ENCODE results near the gene SERINC4. TPM values are rescaled to one million over a fixed set of nuclear protein-coding genes. Genes with fewer than 3 reads are reported as not detected.
A peak's percentile ranks its signal among the peaks of the same experiment; 100 is the strongest.

The SERINC4 gene
- total RNA-seq, 1 experiment from 2014 or later: 0.11 TPM

DNA sequence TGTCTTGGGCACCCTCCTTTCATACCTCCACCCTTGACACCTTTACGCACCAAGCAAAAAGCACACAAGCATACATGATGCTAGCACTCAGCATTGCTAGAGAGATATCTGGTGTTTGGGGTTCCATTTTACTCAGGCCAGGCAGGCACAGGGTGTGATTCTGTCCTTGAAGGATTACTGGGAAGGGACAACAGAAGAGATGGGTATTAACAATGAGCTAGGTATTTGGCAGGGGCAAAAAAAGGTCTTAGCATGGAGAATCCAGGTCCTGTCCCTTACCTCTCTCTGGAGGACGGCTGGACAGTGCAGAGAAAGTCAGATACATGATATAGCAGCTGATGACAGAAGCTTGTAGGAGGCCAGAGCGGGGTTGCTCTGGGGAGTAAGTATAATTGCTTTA lies 3.5 kb downstream of the SERINC4 start:
- no peak for DNase-seq (ENCODE audit: low read depth)

DNA sequence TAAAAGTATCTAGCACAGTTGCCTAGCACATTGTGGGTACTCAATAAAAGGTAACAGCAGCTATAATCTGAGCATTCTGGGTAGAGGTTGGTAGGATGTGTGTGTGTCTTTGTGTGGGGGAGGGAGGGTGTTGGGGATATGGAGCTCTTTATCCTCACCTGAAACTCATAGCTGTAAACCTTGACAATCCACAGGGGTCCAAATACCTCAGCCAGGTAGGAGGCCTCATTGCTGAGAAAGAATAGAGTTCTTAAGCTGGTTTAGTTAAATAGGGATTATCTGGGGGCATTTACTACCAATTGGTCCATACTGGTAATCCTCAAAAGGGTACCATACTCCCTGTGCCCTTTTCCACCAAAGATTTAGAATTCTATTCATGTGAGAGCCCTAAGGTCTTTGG lies 4.0 kb downstream of the SERINC4 start:
- DNase-seq (ENCODE audit: low read depth): no peak

DNA sequence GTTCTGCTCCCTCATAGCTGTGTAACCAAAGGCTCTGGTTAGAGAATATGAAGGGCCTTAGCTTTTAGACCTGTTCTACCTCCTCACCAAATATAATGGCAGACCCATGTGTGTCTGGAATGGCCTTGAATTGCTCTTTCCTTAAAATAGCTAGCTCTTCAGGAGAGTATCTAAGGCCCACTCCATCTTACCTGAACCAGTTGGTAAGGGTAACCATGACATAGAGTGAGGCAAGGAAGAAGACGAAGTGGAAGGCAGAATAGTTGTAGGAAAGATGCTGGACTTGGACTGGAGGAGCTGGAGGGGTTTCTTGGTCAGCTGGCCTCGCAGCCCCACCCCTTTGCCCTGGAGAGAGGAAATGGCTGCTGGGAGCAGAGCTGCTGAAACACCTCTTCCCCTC lies 4.8 kb downstream of the SERINC4 start:
- no peak for DNase-seq (ENCODE audit: low read depth)

DNA sequence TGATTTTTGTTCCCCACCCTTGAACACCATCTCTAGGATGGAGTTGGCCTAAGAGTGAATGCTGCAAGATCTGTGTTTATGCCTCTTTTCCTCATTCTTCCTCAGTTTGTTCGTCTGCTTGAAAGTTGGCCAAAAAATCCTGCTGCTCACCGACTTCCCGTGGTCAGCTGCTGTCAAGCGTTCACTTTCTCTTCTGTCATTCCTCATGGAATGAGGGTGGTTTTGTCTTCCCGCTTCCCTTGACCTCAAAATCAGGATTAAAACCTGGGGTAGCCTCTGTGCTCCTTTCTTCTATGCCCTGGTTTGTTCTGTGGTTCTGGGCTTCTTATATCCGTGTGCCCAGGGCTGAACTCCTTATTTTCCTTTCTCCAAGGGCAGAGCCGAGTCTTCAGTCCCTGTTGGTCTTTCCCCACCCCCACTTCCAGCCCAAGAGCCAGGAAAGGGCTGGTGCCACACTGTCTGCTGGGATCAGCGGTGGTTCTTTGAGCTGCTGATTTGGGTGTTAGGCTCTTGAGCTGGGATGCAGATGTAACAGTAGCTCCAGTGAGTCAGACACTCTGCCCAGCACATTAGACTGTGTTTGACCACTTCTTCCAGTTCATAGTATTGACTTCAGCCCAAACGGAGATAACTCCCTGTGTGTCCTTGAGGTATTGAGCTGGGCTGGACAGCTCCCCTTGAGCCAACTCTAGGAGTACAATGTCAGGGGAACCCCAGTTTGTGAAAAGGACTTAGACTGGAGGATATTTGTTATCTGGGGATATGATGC lies 5.6 kb downstream of the SERINC4 start:
- DNase-seq (ENCODE audit: low read depth): peak; percentile 15

DNA sequence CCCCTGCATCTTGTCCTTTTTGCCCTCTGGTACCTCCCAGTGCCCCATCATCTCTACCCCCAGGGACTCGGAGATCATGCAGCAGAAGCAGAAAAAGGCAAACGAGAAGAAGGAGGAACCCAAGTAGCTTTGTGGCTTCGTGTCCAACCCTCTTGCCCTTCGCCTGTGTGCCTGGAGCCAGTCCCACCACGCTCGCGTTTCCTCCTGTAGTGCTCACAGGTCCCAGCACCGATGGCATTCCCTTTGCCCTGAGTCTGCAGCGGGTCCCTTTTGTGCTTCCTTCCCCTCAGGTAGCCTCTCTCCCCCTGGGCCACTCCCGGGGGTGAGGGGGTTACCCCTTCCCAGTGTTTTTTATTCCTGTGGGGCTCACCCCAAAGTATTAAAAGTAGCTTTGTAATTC lies 6.4 kb downstream of the SERINC4 start:
- no peak for DNase-seq (ENCODE audit: low read depth)

DNA sequence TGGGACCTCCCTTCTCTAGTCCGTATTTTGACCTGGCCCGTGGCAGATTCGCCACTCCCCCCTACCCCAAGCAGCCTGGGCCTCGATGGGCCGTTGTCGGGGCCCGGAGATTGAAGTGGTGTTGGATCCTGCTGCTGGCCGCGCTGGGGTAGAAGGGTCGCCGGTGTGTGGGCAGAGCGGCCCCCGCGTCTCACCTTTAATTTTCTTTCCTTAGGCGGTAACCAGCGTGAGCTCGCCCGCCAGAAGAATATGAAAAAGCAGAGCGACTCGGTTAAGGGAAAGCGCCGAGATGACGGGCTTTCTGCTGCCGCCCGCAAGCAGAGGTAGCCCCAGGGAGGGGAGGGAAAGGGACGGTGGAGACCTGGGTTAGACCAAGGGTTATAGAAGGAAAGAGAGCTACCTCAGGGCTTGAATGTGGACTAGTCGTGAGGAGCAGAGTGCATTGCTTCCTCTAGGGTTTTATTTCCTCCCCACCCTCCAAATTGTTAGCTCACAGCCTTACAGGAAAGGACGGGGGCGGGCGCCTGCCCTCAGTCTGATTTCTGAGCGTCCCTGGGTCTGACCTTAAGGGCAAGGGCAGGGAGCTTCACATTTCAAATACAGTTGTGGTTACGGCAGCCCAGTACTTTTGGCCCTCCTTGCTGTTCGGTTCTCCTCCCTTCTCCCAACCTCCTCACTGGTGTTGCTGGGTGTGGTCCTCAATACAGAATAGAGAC lies 7.1 kb downstream of the SERINC4 start:
- DNase-seq (ENCODE audit: low read depth): peak; percentile 21

DNA sequence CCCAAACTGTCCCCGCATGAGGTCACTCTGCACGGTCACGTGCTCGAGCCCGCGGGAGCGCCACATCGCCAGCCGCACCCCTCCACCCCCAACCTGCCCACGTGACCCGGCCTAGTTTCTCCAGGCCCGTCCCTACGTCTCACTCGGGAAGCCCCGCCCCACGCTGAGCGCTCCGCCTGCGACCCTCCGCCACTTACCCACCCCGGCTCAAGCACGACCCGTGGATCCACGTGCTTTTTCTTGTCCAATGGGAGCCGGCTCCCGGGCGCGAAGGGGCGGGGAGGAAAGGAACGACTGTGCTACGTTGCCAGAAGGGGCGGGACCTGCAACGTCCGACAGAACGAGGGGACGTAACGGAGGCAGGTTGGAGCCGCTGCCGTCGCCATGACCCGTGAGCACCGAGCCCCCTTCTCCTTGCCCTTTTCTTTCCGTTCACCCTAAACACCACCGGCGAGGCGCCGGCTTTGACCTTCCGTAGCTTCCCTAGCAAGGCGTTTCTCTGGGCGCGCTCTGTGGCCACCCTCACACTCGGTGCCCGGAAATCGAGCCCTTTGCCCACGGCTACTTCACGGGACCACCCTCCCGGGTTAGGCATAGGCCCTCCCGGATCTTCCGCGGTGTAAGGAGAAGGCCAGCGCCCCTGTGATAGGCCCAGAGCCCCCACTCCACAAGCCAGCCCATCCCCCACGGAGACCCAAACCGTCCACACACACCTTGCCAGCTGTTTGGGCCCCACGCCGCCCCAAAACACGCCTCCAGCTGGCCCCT lies 7.8 kb downstream of the SERINC4 start, which contains the start of gene SERF2:
TSS of gene SERF2 (plus strand) at position 328 of the 768 bp plus-strand sequence. CDS start at position 385, 57 bp downstream.
- DNase-seq (ENCODE audit: low read depth): peak; percentile 100

DNA sequence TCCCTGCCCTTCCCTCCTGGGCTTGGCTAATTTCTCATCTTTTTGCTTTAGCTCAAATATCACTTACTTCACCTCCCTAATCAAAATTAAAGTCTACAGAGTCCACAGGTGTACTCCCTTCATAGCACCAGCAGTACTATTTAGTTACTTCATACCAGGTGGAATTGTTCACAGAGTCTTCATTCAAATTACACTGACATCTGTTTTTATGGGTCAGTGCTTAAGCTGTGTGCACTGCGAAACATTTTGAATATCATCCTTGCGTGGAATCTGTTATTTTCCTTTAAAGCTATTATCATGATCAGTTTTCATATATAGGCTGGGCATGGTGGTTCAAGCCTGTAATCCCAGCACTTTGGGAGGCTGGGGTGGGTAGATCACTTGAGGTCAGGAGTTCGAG lies 10.6 kb downstream of the SERINC4 start:
- DNase-seq (ENCODE audit: low read depth): no peak

- no peak for DNase-seq (ENCODE audit: low read depth)
Observed at GRCh38 chr15:43779016-43779415, 21.0 kb downstream of the SERINC4 start.

DNA sequence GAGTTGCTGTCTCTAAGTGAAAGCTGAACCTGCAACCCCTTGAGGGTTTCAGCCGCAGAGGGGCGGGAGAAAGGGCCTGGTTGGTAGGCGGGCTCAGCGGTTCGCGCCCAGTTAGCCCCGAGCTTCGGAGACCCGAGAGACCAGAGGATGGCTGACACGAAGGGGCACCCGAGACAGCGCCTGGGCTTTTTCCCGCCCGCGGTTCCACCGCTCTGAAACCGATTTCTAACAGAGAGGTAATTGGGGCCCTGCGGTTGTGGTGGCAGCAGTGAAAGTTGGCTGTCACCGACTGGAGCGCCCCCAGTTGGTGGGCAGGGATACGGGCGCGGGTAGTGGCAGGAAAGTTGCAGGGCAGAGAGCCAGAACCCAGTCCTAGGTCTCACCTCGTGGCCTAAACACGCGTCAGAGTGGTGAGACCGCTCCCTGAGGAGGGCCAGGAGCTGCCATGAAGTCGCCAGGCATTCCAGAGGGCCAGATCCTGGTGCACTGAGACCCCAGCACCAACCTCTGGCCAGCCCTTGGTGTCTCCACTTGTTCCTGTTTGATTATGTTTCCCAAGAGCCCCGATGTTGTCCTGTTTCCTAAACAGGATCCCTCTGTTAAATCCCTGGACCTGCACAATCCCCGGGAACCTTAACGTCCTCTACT lies 22.6 kb downstream of the SERINC4 start:
- peak; percentile 86 for DNase-seq (ENCODE audit: low read depth)

- DNase-seq (ENCODE audit: low read depth): peak; percentile 81
Observed at GRCh38 chr15:43776718-43777266, 23.2 kb downstream of the SERINC4 start, which contains the start of gene ELL3. Gene ELL3 (minus strand): TSS chr15:43776966. CDS start chr15:43776901, 65 bp downstream.

- no peak for DNase-seq (ENCODE audit: low read depth)
Observed at GRCh38 chr15:43776101-43776717, 23.8 kb downstream of the SERINC4 start.

GRCh38 chr15:43775411-43775965 lies 24.5 kb downstream of the SERINC4 start:
- peak; percentile 71 for DNase-seq (ENCODE audit: low read depth)

- DNase-seq (ENCODE audit: low read depth): no peak
Observed at GRCh38 chr15:43774062-43774461, 26.0 kb downstream of the SERINC4 start.

GRCh38 chr15:43772624-43773023 lies 27.4 kb downstream of the SERINC4 start:
- DNase-seq (ENCODE audit: low read depth): no peak

DNA sequence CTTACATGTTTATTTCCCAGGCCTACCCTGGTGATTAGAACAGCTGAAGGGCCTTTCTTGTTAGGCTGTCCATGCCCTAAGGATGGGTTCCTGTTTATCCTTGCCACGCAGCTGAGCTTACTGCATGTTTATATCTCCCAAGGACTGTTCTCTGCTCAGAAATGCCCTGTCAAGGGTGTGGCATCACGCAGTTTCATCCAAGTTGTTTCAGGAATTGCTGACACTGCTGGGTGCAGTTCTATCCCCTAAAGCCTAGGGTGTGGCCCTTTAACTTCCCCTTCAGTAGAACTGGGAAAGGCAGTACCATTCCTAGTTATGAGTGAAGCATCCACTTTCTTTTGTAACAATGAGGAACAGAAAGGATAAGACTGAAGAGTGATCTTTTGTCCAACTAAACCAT lies 28.2 kb downstream of the SERINC4 start:
- DNase-seq (ENCODE audit: low read depth): no peak

DNA sequence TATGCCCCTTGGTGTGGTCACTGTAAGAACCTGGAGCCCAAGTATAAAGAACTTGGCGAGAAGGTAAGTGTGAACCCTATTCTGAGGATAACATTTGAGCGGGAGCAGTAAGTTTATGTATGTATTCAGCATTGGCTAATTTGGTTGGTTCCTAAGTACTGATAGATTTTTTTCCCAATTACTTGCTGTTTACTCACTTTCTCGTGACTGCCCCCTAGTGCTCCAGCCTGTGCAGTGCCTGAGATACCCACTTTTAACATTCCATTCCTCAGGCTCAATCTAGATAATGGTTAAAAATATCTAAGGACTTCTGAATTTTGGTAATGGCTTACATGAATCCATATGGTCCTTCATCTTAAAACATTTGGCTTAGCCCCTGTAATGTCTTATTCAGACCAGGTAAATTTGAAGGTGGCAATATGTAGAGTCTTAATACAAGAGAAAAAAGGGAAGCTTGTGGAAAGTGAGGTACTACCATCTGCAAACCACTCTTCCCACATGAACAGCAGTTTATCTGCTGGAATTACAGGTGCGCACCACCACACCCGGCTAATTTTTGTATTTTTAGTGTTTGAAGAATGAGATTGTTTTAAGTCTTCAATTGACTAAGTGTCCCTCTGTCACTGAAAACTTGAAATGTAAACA lies 30.3 kb downstream of the SERINC4 start:
- DNase-seq (ENCODE audit: low read depth): peak; percentile 52

GRCh38 chr15:43763819-43764446 lies 36.1 kb downstream of the SERINC4 start:
- DNase-seq (ENCODE audit: low read depth): no peak

- no peak for DNase-seq (ENCODE audit: low read depth)
Observed at GRCh38 chr15:43762824-43763223, 37.2 kb downstream of the SERINC4 start.

DNA sequence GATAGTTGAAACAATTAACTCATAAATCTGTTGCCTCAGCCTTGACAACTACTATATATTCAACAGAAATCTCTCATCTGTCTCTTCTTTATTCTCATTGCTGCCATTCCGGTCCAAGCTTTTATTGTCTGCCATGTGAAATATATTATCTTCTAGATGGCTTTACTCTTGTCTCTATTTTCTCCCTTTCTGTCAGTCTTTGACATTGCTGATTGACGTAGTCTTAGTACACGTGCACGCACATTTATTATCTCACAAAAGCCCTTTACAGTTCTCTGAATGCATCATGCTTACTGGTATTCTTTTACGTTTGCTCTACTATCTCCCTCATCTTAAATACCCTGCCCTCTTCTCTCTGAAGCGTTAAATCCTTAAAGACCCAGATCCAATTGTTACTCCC lies 48.1 kb downstream of the SERINC4 start:
- DNase-seq (ENCODE audit: low read depth): no peak

Measured in Daoy (cell line).